Measurements from ENCODE around the gene ALPK1. TPM values are rescaled to one million over a fixed set of nuclear protein-coding genes. Genes with fewer than 3 reads are reported as not detected.
"Not testable (repeated sequence)": the region's sequence is repeated elsewhere in the genome, so short reads cannot be mapped to it uniquely, and the experiment has no call there.

ALPK1 gene
- total and polyA plus RNA-seq, 8 donors: 4.8 to 18.1 (median 6.5) TPM

DNA sequence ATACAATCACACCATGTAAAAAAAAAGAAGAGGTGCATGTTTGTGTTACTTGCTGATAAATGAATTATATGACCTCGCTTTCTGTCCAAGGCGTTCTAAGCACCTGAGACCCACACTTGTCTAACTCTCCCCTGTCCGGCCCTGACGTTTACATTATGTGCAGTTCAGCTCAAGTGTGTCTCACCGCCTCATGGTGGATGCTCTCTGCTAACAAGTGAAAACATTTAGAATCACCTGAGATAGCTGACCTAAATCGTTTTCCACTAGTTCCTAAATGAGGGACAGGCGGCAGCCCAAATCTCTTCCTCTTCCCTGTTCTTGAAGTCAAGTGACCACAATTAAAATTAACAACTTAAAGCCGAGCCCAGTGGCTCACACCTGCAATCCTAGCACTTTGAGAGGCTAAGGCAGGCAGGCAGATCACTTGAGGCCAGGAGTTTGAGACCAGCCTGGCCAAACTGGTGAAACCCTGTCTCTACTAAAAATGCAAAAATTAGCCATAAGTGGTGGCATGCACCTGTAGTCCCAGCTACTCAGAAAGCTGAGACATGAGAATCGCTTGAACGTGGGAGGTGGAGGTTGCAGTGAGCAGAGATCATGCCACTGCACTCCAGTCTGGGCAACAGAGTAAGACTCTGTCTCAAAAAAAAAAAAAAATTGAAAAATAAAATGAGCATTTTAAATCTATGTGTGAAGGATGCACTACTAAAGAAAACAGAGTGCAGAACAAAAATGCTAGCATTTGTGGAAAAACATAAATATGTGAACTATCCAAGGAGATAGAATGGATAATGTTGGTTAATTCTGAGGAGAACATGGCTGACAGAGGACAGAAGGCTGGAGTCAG lies 7.5 kb upstream of the ALPK1 start:
- intact Hi-C loops (cut with DNase I): no loop called here

DNA sequence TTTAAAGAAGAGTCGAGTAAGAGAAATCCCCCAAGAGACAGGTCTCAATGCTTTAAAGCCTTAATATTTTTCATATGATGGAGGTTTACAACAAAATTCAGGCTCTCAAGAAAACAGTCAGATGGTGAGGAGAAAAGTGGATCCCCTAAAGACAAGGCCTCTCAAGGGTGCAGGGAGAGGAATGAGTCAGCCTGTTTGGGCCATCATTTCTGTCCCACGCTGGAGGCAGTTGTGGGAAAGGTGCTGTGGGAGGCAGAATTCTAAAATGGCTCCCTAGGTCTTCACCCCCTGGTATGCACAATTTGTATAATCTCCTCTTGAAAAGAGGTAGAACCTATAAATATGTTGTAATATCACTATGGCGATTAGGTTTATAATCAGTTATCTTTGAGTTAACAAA lies 6.8 kb upstream of the ALPK1 start:
- WGBS, 2 donors: 78 to 81% methylated on average over 3 of the region's 3 CpGs
- no peaks in the 10 kb centered on the region for H3K27me3 ChIP-seq
- TF ChIP-seq, protein P1, sequence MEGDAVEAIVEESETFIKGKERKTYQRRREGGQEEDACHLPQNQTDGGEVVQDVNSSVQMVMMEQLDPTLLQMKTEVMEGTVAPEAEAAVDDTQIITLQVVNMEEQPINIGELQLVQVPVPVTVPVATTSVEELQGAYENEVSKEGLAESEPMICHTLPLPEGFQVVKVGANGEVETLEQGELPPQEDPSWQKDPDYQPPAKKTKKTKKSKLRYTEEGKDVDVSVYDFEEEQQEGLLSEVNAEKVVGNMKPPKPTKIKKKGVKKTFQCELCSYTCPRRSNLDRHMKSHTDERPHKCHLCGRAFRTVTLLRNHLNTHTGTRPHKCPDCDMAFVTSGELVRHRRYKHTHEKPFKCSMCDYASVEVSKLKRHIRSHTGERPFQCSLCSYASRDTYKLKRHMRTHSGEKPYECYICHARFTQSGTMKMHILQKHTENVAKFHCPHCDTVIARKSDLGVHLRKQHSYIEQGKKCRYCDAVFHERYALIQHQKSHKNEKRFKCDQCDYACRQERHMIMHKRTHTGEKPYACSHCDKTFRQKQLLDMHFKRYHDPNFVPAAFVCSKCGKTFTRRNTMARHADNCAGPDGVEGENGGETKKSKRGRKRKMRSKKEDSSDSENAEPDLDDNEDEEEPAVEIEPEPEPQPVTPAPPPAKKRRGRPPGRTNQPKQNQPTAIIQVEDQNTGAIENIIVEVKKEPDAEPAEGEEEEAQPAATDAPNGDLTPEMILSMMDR (IDR thresholded peaks at IDR 0.05): no peak
- DNase-seq (no peak), ATAC-seq (no peak), FAIRE-seq (no peak)
- no peak overlapping the region for H3K4me3 ChIP-seq
- no peaks in the 10 kb centered on the region for H3K4me1 ChIP-seq
- no peaks in the 10 kb centered on the region for H3K9me3 ChIP-seq
- H3K27ac ChIP-seq: no peak overlapping the region
- intact Hi-C loops (cut with DNase I): no loop called here
- H3K36me3 ChIP-seq: no peaks in the 10 kb centered on the region

More for the DNA sequence above, 7.5 kb upstream of the ALPK1 start:
- ATAC-seq (no peak), FAIRE-seq (no peak), DNase-seq (no peak)
- Histone ChIP-seq H3K4me1 (no peaks in the 10 kb centered on the region), H3K27ac (no peak overlapping the region), H3K9me3 (no peaks in the 10 kb centered on the region), H3K4me3 (no peak overlapping the region), H3K36me3 (no peaks in the 10 kb centered on the region), H3K27me3 (no peaks in the 10 kb centered on the region)
- TF ChIP-seq, protein P1 (IDR thresholded peaks at IDR 0.05): no peak
- WGBS, 2 donors: 85 to 87% methylated on average over 10 of the region's 10 CpGs

DNA sequence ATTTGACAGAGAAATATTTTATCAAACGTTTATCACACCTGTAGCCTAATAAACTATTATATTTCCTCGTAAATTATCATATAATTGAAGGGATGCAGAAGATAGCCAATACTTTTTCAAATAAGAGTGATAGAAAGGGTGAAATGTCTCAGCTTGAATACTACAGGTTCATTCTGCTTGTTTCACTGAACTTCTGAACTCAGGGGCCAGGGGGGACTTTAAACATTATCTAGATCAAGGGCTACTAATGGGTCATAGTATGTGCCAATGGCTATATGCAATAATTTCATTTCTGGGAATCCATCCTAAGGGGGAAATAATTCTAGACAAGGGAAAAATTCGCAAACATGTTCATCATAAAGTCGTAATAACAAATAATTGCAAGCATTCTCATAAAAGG lies 2.6 kb downstream of the ALPK1 start:
- no peak overlapping the region for H3K4me3 ChIP-seq
- 71 to 75% methylated on average over 4 of the region's 4 CpGs for WGBS, 2 donors
- no peaks in the 10 kb centered on the region for H3K36me3 ChIP-seq
- H3K27me3 ChIP-seq: no peaks in the 10 kb centered on the region
- H3K9me3 ChIP-seq: no peaks in the 10 kb centered on the region
- TF ChIP-seq, protein P1 (IDR thresholded peaks at IDR 0.05): no peak
- ATAC-seq (no peak), FAIRE-seq (no peak), DNase-seq (no peak)
- no peak overlapping the region for H3K27ac ChIP-seq
- H3K4me1 ChIP-seq: peaks cover 0 to 16% (median 15%) of the 10 kb centered on the region in 3 donors
- intact Hi-C loops (cut with DNase I): no loop called here

DNA sequence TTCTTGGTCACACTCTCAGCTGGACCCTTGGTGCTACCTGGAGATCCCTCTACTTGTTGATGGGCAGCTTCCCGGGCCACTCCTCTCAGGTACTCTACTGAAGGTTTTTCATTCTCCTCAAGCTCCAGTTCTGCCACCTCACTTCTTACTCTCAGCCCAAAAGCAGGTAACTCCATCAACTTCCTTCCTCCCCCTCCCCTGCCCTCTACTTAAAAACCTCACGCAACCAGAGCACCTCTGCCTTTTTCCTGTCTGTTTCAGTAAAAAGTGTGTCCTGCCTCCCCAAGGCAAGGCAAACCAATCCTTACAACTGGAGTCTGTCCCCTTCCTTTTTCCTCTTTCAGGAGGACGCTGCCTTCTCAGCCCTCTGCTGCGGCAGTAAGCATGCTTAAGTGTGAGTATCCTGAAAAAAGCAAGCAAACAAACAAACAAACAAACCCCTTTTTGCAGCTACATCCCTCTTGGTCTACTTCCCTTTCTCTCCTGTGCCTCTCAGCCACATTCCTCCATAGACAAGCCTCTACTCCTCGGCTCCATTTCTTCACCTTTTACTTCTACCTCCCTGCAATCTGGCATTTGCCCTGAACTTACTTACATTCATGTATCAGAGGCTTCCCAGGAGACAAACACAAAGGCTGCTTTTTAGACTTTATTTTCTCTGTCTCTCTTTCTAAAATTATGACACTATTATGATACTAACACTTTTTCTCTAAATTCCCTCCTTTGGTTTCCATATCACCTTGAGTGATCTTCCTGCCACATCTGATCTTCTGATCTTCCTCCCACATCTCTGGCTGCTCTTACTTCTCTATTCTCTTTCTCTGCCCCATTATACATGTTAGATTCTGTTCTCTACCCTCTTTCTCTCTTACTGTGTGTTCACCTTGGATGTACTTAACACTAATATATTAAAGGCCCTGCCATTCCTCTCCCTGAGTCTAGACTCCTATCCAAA lies 5.4 kb downstream of the ALPK1 start:
- ATAC-seq: no peak
- no peak overlapping the region for H3K27ac ChIP-seq
- WGBS, 2 donors: 89 to 90% methylated on average over 5 of the region's 5 CpGs
- no peak overlapping the region for H3K4me3 ChIP-seq
- no peaks in the 10 kb centered on the region for H3K36me3 ChIP-seq
- no peaks in the 10 kb centered on the region for H3K9me3 ChIP-seq
- TF ChIP-seq, protein P1 (IDR thresholded peaks at IDR 0.05): no peak
- intact Hi-C loops (cut with DNase I): no loop called here
- H3K4me1 ChIP-seq: peaks cover 0 to 15% (median 10%) of the 10 kb centered on the region in 3 donors
- no peak for FAIRE-seq
- no peak for DNase-seq
- no peaks in the 10 kb centered on the region for H3K27me3 ChIP-seq

DNA sequence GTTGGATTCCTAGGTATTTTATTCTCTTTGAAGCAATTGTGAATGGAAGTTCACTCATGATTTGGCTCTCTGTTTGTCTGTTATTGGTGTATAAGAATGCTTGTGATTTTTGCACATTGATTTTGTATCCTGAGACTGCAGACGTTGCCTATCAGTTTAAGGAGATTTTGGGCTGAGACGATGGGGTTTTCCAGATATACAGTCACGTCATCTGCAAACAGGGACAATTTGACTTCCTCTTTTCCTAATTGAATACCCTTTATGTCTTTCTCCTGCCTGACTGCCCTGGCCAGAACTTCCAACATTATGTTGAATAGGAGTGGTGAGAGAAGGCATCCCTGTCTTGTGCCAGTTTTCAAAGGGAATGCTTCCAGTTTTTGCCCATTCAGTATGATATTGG lies 8.3 kb downstream of the ALPK1 start:
- H3K4me1 ChIP-seq; ATAC-seq; DNase-seq; H3K9me3 ChIP-seq; intact Hi-C loops (cut with DNase I); H3K4me3 ChIP-seq; FAIRE-seq; H3K36me3 ChIP-seq; H3K27ac ChIP-seq; H3K27me3 ChIP-seq: not testable (repeated sequence)
- WGBS, 2 donors: 58 to 77% methylated on average over 3 of the region's 3 CpGs

DNA sequence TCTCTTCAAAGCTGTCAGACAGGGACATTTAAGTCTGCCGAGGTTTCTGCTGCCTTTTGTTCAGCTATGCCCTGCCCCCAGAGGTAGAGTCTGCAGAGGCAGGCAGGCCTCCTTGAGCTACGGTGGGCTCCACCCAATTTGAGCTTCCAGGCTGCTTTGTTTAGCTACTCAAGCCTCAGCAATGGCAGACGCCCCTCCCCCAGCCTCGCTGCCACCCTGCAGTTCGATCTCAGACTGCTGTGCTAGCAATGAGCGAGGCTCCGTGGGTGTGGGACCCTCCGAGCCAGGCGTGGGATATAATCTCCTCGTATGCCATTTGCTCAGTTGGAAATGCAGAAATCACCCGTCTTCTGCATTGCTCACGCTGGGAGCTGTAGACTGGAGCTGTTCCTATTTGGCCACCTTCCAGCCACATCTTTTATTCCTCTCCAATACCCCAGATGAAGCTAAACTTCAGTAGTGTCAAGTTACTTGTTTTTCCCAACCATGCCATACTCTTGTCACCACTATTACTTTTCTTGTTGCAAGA lies 12.2 kb downstream of the ALPK1 start:
- H3K27ac ChIP-seq; FAIRE-seq; ATAC-seq; intact Hi-C loops (cut with DNase I); DNase-seq; H3K4me1 ChIP-seq; H3K27me3 ChIP-seq; H3K36me3 ChIP-seq; H3K4me3 ChIP-seq; H3K9me3 ChIP-seq: not testable (repeated sequence)
- 56 to 64% methylated on average over 12 of the region's 12 CpGs for WGBS, 2 donors
